GM12865 (cell line): ENCODE data around the gene MYH10.

Source experiments
- DNase-seq: peaks from one replicate; pipeline ENCODE4 v3.0.0; 2010; ENCODE audit warnings: low read depth
- H3K4me3 ChIP-seq: 2 replicates; pipeline ENCODE4 v1.5.1; 2011; ENCODE audit warnings: mild to moderate bottlenecking, low read depth, low read length, control low read depth
- CTCF ChIP-seq: IDR thresholded peaks from 2 replicates; pipeline ENCODE4 v1.5.1; 2011; ENCODE audit warnings: low read length, control low read depth, low read depth, inconsistent platforms; ENCODE audit not compliant: insufficient read depth; ENCODE audit errors: missing control alignments

MYH10 gene

GRCh38 chr17:8623591-8623990, 6.9 kb downstream of the MYH10 start:
- DNase-seq: no peak
- no peak for TF ChIP-seq CTCF
- no peak overlapping the region for H3K4me3 ChIP-seq

- no peak for TF ChIP-seq CTCF
- H3K4me3 ChIP-seq: no peak overlapping the region
- no peak for DNase-seq
These were observed 8.3 kb downstream of the MYH10 start for GRCh38 chr17:8622191-8622590.

- DNase-seq: no peak
- TF ChIP-seq CTCF: no peak
- no peak overlapping the region for H3K4me3 ChIP-seq
These were observed 8.9 kb downstream of the MYH10 start for GRCh38 chr17:8621585-8621984.

GRCh38 chr17:8619294-8619693, 11.2 kb downstream of the MYH10 start:
- no peak for DNase-seq
- H3K4me3 ChIP-seq: no peak overlapping the region
- no peak for TF ChIP-seq CTCF

GRCh38 chr17:8618825-8619224, 11.7 kb downstream of the MYH10 start:
- no peak for TF ChIP-seq CTCF
- DNase-seq: no peak
- H3K4me3 ChIP-seq: no peak overlapping the region

GRCh38 chr17:8614988-8615387, 15.5 kb downstream of the MYH10 start:
- DNase-seq: no peak
- no peak overlapping the region for H3K4me3 ChIP-seq
- TF ChIP-seq CTCF: no peak

- no peak overlapping the region for H3K4me3 ChIP-seq
- no peak for DNase-seq
- TF ChIP-seq CTCF: no peak
These were observed 18.8 kb downstream of the MYH10 start for GRCh38 chr17:8611619-8612298.
